HG03558 (cell line): ENCODE data around the gene KRTAP5-1.

Experiments
- ATAC-seq: cut with Tn5 transposase; IDR thresholded peaks from one replicate; pipeline ENCODE4 v1.9.1; 2021; ENCODE audit warnings: moderate number of reproducible peaks; ENCODE audit not compliant: unreplicated experiment; ENCODE audit errors: extremely low read depth

KRTAP5-1 gene

GRCh38 chr11:1547467-1548098 is 37.5 kb downstream of the KRTAP5-1 start:
- ATAC-seq: no peak

- no peak for ATAC-seq
Observed at GRCh38 chr11:1546536-1547466, 38.3 kb downstream of the KRTAP5-1 start.

GRCh38 chr11:1546077-1546535 is 39.0 kb downstream of the KRTAP5-1 start:
- ATAC-seq: no peak

GRCh38 chr11:1545432-1545831 is 39.7 kb downstream of the KRTAP5-1 start:
- no peak for ATAC-seq

- no peak for ATAC-seq
Observed at GRCh38 chr11:1544536-1544935, 40.5 kb downstream of the KRTAP5-1 start.

GRCh38 chr11:1543606-1544263 is 41.3 kb downstream of the KRTAP5-1 start:
- ATAC-seq: no peak

GRCh38 chr11:1542267-1542666 is 42.8 kb downstream of the KRTAP5-1 start:
- no peak for ATAC-seq

- no peak for ATAC-seq
Observed at GRCh38 chr11:1541474-1542204, 43.4 kb downstream of the KRTAP5-1 start.

GRCh38 chr11:1540074-1540473 is 45.0 kb downstream of the KRTAP5-1 start:
- no peak for ATAC-seq

- no peak for ATAC-seq
Observed at GRCh38 chr11:1538153-1538552, 46.9 kb downstream of the KRTAP5-1 start.

GRCh38 chr11:1536065-1536843 is 48.8 kb downstream of the KRTAP5-1 start:
- ATAC-seq: no peak

GRCh38 chr11:1534682-1535081 is 50.4 kb downstream of the KRTAP5-1 start:
- ATAC-seq: no peak
